Measurements from ENCODE around the gene NOL9.

GRCh38 chr1:6489383-6489765, 64.9 kb downstream of the NOL9 start:
- TF ChIP-seq POLR2A (IDR thresholded peaks at IDR 0.05; ENCODE audit: low read depth, low read length) (no peak), POLR2AphosphoS5 (IDR thresholded peaks at IDR 0.05; ENCODE audit: low read depth, low read length) (no peak), TAF1 (IDR thresholded peaks at IDR 0.05; ENCODE audit: borderline replicate concordance, low read depth, low read length) (no peak)
